Neural cell (in vitro differentiated cells): ENCODE data around the gene FOXP4. TPM values are rescaled to one million over a fixed set of nuclear protein-coding genes. Genes with fewer than 3 reads are reported as not detected.

Source experiments
- H2AFZ ChIP-seq: fragments of 200-600, 300-800 bp; sonication (generic), shearing (Covaris generic); 2 replicates; pipeline ENCODE4 v1.6.0; 2014; ENCODE audit warnings: low read depth, mild to moderate bottlenecking, antibody characterized with exemption, low read length, moderate library complexity
- H3F3A ChIP-seq: fragments of 200-600 bp; shearing (Covaris generic); 2 replicates; pipeline ENCODE4 v1.6.1; 2016; ENCODE audit warnings: mild to moderate bottlenecking, moderate library complexity, mixed read lengths, antibody characterized with exemption, low read length; ENCODE audit not compliant: insufficient read depth, poor library complexity, severe bottlenecking
- H3K27ac ChIP-seq: fragments of 200-600, 300-800 bp; sonication (generic), shearing (Covaris generic); 2 replicates; pipeline ENCODE4 v1.5.1; 2014; ENCODE audit warnings: mild to moderate bottlenecking, low read length, moderate library complexity
- H3K27me3 ChIP-seq: fragments of 300-800, 200-600 bp; sonication (generic), shearing (Covaris generic); 2 replicates; pipeline ENCODE4 v1.6.0; 2014; ENCODE audit warnings: mild to moderate bottlenecking, low read depth, low read length, moderate library complexity; ENCODE audit not compliant: insufficient read depth
- H3K36me3 ChIP-seq: fragments of 300-800, 200-600 bp; sonication (generic), shearing (Covaris generic); 2 replicates; pipeline ENCODE4 v1.5.1; 2014; ENCODE audit warnings: mild to moderate bottlenecking, antibody characterized with exemption, low read length, moderate library complexity; ENCODE audit not compliant: insufficient read depth
- H3K4me2 ChIP-seq: fragments of 300-800, 200-600 bp; sonication (generic), shearing (Covaris generic); 2 replicates; pipeline ENCODE4 v1.6.0; 2014; ENCODE audit warnings: mild to moderate bottlenecking, low read length
- H3K4me3 ChIP-seq: fragments of 300-800, 200-600 bp; sonication (generic), shearing (Covaris generic); 2 replicates; pipeline ENCODE4 v1.5.1; 2014; ENCODE audit warnings: mild to moderate bottlenecking, low read length, moderate library complexity
- H3K79me2 ChIP-seq: fragments of 200-600 bp; shearing (Covaris generic); replicated peaks from 2 replicates; pipeline ENCODE4 v1.6.0; 2014; ENCODE audit warnings: mild to moderate bottlenecking, low read length, moderate library complexity; ENCODE audit not compliant: insufficient read depth
- H3K9ac ChIP-seq: fragments of 300-800, 200-600 bp; sonication (generic), shearing (Covaris generic); 2 replicates; pipeline ENCODE4 v1.6.1; 2016; ENCODE audit warnings: mild to moderate bottlenecking, low read length, mixed read lengths
- H3K9me2 ChIP-seq: fragments of 200-600 bp; shearing (Covaris generic); 2 replicates; pipeline ENCODE4 v1.6.1; 2016; ENCODE audit warnings: mild to moderate bottlenecking, low read length, mixed read lengths; ENCODE audit not compliant: insufficient read depth
- H3K9me3 ChIP-seq: fragments of 200-600, 300-800 bp; sonication (generic), shearing (Covaris generic); 2 replicates; pipeline ENCODE4 v1.6.1; 2016; ENCODE audit warnings: mild to moderate bottlenecking, mixed run types, low read length, moderate library complexity, mixed read lengths
- H4K20me1 ChIP-seq: fragments of 200-600 bp; shearing (Covaris generic); 2 replicates; pipeline ENCODE4 v1.6.1; 2016; ENCODE audit warnings: mild to moderate bottlenecking, mixed run types; ENCODE audit not compliant: insufficient read depth
- CTCF ChIP-seq: fragments of 450-650 bp; IDR thresholded peaks from 2 replicates; pipeline ENCODE4 v1.5.1; 2014; ENCODE audit warnings: antibody characterized with exemption, mild to moderate bottlenecking, moderate library complexity; ENCODE audit not compliant: poor library complexity, severe bottlenecking
- EP300 ChIP-seq: fragments of 450-650 bp; conservative IDR thresholded peaks from 2 replicates; pipeline ENCODE4 v1.6.1; 2014; ENCODE audit warnings: antibody characterized with exemption, mild to moderate bottlenecking, moderate library complexity; ENCODE audit not compliant: poor library complexity, severe bottlenecking
- EZH2 ChIP-seq: fragments of 200-600, 300-800 bp; shearing (Covaris generic), sonication (generic); IDR thresholded peaks from 2 replicates; pipeline ENCODE4 v1.6.1; 2014; ENCODE audit warnings: antibody characterized with exemption, low read length, borderline replicate concordance, mild to moderate bottlenecking; ENCODE audit not compliant: insufficient read depth, poor library complexity, severe bottlenecking
- MXI1 ChIP-seq: fragments of 450-650 bp; conservative IDR thresholded peaks from 2 replicates; pipeline ENCODE4 v1.6.1; 2014; ENCODE audit warnings: antibody characterized with exemption, mild to moderate bottlenecking; ENCODE audit not compliant: poor library complexity, severe bottlenecking
- POLR2AphosphoS5 ChIP-seq: IDR thresholded peaks from 2 replicates; pipeline ENCODE4 v1.6.1; 2012
- RAD21 ChIP-seq: fragments of 450-650 bp; conservative IDR thresholded peaks from 2 replicates; pipeline ENCODE4 v1.6.1; 2014; ENCODE audit warnings: antibody characterized with exemption, mild to moderate bottlenecking, moderate library complexity
- REST ChIP-seq: IDR thresholded peaks from 2 replicates; pipeline ENCODE4 v1.6.1; 2012; ENCODE audit warnings: borderline replicate concordance
- SMC3 ChIP-seq: fragments of 450-650 bp; conservative IDR thresholded peaks from 2 replicates; pipeline ENCODE4 v1.6.1; 2014; ENCODE audit warnings: antibody characterized with exemption, mild to moderate bottlenecking, moderate library complexity; ENCODE audit not compliant: poor library complexity
- TAF1 ChIP-seq: IDR thresholded peaks from 2 replicates; pipeline ENCODE4 v1.6.1; 2012; ENCODE audit warnings: low read depth
- polyA plus RNA-seq: library from polyadenylated mRNA; depleted of rRNA; stranded (reverse); fragments of >200 nt; gene quantifications from 2 replicates; pipeline ENCODE4 v1.2.3, GENCODE V29; 2014

FOXP4 gene
- polyA plus RNA-seq, 1 donor from 2014 or later: 7.1 TPM

GRCh38 chr6:41573276-41573675, 27.1 kb downstream of the FOXP4 start:
- H4K20me1 ChIP-seq: peaks cover 7% of the 10 kb centered on the region
- H3K4me2 ChIP-seq: no peak overlapping the region

GRCh38 chr6:41573985-41574384, 27.8 kb downstream of the FOXP4 start:
- H3K9me3 ChIP-seq: no peaks in the 10 kb centered on the region
- H4K20me1 ChIP-seq: peaks cover 7% of the 10 kb centered on the region
- H3K36me3 ChIP-seq: no peaks in the 10 kb centered on the region
- H3K79me2 ChIP-seq: peaks cover 44% of the 10 kb centered on the region
- peaks cover 2% of the 10 kb centered on the region for H3F3A ChIP-seq
- H3K9me2 ChIP-seq: no peaks in the 10 kb centered on the region
- H3K4me3 ChIP-seq: no peak overlapping the region
- no peak overlapping the region for H3K9ac ChIP-seq
- no peaks in the 10 kb centered on the region for H3K27me3 ChIP-seq
- TF ChIP-seq TAF1 (no peak), SMC3 (no peak), REST (no peak), RAD21 (no peak), EZH2 (no peak), CTCF (no peak)
- no peak overlapping the region for H2AFZ ChIP-seq
- no peak overlapping the region for H3K27ac ChIP-seq
- H3K4me2 ChIP-seq: no peak overlapping the region

More at GRCh38 chr6:41573276-41573675, 27.1 kb downstream of the FOXP4 start:
- TF ChIP-seq SMC3 (no peak), RAD21 (no peak), CTCF (no peak), EZH2 (no peak), REST (no peak), EP300 (no peak), TAF1 (no peak), POLR2AphosphoS5 (no peak), MXI1 (no peak)
- H3K27me3 ChIP-seq: no peaks in the 10 kb centered on the region
- H3K79me2 ChIP-seq: peaks cover 42% of the 10 kb centered on the region
- H3K9ac ChIP-seq: no peak overlapping the region
- H3K9me3 ChIP-seq: no peaks in the 10 kb centered on the region
- no peaks in the 10 kb centered on the region for H3K36me3 ChIP-seq
- no peaks in the 10 kb centered on the region for H3K9me2 ChIP-seq
- peaks cover 2% of the 10 kb centered on the region for H3F3A ChIP-seq
- no peak overlapping the region for H3K4me3 ChIP-seq
- H2AFZ ChIP-seq: no peak overlapping the region
- no peak overlapping the region for H3K27ac ChIP-seq
